GM10847 (cell line): ENCODE results near the gene P2RY11.
A peak's percentile ranks its signal among the peaks of the same experiment; 100 is the strongest.

ENCODE experiments used
- POLR2A ChIP-seq: IDR thresholded peaks from 2 replicates; pipeline ENCODE4 v1.6.1; 2011; ENCODE audit not compliant: insufficient read length; ENCODE audit errors: extremely low read depth

The P2RY11 gene

DNA sequence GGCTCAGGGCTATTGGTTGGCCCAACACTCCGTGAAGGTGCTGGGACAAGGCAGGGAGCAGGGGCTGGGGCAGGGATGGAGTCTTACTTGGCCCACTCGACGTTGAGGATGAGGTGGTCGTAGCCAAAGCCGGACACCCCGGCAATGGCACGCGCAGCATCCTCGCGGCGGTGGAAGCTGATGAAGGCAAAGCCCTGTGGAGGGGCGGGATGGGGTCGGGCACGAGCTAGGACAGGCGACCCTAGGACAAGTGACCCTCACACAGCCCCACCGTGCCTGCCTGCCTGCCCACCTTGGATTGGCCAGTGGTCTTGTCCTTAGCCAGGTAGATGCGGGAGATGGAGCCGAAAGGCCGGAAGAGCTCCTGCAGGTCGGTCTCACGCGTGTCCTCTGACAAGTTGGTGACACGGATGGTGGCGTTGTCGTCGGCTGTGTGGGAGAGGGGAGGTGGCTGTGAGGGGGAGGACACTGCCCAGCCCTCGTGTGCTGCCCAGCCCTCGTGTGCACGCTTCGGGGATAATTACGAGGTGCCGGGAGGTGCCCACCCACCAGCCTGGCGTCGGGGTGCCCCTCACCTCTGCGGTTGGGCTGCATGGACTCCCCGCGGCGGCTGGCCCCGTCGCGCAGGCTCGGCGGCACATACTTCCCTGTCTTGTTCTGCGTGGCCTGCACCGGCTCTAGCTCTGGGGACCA is 4.0 kb downstream of the P2RY11 start:
- peak; percentile 41 for TF ChIP-seq POLR2A

DNA sequence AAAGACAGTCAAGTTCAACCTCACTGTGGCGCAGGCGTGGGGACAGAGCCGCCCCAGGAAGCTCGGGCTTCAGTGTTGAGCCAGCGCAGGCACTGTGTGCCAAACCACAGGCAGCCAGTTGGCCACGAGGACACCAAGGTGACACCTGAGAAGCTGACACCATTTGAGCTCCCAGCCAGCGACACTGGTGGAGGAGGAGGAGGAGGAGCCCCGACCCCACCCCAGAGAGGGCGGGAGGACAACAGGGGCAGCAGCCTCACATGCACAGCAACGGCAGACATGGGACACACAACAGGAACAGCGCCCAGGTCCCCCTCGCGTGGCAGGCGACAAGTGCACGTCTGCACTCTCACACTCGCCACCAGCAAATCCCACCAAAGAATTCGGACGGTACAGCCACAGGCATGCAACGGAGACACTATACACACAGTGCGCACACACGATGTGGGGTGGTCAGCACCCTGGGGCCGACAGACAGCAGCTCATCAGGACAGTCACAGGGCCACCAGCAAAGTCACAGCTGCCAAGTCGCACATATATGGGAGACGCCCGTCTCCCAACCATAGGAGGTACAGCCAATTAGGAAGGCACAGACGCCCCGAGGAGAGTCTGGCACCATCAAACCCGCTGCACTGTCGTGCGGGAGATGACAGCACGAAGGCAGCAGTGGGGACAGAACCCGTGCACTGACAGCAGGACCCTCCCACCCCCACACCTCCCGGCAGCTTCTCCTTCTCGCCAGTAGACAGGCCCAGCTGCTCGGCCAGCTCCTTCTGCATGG is 4.8 kb downstream of the P2RY11 start:
- peak; percentile 4 for TF ChIP-seq POLR2A

DNA sequence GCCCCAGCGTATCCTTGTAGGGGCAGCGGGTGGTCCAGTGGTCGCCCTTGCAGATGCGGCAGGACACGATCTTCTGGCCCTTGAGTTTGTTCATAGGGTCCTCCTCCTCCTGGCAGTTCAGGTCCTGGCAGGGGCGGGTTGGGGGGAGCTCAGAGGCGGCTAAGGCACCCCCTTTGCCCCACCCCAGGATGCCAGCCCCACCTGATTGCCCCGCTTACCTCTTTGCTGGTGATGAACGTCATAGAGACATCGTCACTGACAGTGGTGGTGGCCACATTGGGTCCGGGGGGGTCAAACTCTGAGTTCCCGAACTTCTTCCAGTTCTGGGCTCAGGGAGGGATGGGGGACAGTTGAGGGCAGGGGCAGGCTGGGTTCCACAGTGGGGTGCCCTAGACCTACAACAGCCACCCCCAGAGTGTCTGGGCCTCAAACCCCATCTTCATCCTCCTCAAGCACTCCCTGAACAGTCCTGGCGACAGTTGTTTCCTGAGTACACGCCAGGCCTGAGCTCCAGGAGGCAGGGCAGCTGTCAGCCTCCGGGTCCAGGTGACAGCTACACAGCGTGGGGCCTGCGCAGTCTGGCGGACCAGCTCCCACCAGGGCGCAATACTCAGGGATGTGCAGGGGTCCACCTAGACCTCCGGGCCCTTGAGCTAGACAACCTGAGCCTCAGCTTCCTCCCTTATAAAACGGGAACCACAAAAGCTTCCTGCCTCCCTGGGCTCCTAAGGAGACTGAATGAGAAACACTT is 5.5 kb downstream of the P2RY11 start:
- peak; percentile 7 for TF ChIP-seq POLR2A

DNA sequence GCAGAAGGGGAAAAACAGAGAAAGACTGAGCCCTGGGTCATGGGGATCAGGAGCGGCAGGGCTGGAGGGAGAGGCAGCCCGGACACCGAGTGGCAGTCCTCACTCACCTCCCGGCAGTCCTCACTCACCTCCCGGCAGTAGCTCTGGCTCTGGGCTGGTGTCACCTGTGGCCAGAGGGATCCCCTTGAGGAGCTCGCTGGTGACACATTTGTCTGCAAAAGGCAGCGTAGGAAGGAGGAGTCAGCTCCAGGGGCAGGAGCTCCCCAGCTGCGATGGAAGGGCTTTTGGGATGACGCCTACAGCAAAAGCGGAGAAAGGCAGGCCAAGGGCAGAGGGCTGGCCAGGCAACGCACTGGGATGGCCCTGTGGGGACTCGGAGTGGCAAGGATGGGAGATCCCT is 7.5 kb downstream of the P2RY11 start:
- TF ChIP-seq POLR2A, result no peak

DNA sequence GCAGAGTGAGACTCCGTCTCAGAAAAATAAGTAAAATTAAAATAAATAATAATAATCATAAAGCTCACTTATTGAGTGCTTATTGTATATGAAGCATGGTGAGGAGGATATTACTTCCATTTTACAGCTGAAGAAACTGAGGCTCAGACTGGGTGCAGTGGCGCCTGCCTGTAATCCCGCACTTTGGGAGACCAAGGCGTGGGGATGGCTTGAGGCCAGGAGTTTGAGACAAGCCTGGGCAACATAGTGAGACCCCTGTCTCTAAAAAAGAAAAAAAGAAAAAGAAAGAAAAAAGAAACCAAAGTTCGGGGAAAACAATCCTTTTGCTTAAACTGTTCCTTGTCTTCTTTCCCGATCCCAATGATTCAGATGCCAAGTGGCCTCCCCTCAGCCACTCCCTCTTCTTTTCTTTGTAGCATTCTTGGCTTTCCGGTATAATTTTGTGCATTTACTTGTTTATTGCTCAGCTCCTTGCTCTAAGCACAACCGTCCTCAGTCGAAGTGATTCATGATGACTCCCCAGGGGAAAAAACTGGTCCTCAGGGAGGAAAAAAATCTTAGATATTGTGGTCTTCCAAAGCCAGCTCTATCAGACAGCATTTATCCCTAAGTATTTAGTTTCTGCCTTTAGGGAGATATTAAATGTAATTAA is 9.2 kb downstream of the P2RY11 start:
- TF ChIP-seq POLR2A, result no peak

DNA sequence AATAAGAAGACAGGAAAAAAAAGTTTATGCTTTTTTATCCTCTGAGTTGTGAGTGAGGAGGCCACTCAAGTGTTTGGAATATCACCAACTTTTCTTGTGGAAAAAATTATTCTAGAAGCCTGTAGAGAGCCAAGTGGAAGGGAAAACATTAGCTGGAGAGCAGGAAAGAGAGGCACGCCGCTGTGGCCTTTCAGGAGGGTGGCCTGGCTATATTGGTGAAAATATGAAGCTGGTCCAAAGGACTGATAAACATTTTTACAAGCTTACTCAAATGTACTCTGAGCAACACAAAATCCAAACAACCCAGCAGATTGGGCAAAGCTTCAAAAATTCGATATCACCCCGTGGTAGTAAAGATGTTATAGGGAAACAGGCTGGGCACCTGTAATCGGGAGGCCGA is 10.6 kb downstream of the P2RY11 start:
- TF ChIP-seq POLR2A, result no peak

DNA sequence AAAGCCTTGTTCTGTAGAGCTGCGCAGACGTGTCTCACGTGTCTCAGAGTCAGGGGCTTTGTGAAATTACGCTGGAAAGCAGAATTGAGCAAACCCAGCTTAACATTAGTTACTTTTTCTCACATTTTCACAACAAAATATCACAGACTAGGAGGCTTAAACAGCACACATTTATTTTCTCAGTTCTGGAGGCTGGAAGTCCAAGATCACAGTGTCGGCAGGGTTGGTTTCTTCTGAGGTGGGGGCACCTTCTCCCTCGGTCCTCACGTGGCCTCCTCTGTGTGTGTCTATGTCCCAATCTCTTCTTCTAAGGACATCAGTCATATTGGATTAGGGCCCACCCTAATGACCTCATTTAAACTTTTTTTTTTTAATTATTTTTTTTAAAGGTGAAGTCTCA is 12.9 kb downstream of the P2RY11 start:
- TF ChIP-seq POLR2A, result no peak

DNA sequence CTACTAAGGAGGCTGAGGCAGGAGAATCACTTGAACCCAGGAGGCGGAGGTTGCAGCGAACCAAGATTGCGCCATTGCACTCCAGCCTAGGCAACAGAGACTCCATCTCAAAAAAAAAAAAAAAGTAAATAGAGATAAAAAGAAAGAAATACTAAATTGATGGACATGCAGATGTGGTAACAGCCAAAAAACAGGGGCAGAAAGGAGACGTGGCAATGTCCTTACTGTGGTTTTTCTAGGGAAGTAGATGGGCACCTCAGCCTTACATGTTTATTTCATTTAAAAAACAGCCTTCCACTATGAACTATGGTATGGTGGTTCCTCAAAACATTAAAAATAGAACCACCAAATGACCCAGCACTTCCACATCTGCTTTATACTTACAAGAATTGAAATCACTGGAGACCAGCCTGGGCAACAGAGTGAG is 14.7 kb downstream of the P2RY11 start:
- TF ChIP-seq POLR2A, result no peak

DNA sequence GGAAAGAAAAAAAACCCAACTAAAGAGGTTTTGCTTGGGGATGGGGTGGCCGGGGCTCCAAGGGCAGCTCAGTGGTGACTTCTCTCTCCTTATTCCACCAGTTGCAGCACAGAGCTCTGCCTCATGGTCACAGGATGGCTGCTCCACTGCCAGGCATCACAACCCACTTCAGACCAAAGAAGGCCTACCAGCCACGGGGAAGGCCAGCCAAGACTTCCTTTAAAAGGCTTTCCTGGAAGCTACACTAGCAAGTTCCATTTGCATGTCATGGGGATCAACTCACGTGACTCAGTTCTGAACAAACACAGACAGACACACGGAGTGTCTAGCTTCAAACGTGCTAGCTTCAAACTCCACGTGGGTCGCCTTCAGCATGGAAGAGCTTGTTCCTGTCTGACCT is 21.4 kb downstream of the P2RY11 start:
- TF ChIP-seq POLR2A, result no peak

DNA sequence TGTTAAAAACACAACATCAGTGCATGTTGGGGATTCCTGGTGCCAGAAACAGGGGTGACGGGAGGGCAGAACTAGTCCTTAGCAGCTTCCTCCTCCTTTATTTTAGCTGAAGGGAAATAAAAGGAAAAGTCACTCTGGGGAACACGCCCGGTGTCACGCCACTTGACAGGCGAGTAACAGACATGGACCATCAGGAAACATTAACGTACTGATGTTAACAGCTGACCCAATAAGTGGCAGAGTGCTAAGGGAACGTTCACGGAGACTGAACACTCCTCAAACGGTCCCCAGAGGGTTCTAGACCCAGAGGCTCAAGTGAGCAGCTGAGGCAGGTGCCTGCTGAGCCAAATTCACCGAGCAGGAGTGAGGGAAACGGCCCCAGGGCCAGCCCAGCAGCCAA is 22.1 kb downstream of the P2RY11 start:
- TF ChIP-seq POLR2A, result no peak

DNA sequence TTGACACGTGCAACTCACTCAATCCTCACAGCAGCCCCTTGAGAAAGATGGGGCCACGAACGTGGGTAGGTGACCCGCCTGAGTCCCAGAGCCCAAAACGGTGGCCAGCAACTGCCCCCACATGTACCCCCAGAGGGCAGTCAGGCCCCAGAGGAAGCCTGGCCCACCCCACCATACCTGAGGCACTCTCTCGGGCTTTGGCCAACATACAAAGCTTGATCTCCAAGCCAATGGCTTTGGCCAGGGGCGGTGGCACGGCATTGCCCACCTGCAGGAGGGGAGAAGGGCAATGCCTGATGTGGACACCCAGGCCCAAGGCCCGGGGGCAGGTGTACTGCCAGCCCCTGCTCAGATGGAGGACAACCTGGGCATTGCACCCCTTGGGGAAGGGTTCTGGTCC is 22.5 kb downstream of the P2RY11 start:
- TF ChIP-seq POLR2A, result no peak

DNA sequence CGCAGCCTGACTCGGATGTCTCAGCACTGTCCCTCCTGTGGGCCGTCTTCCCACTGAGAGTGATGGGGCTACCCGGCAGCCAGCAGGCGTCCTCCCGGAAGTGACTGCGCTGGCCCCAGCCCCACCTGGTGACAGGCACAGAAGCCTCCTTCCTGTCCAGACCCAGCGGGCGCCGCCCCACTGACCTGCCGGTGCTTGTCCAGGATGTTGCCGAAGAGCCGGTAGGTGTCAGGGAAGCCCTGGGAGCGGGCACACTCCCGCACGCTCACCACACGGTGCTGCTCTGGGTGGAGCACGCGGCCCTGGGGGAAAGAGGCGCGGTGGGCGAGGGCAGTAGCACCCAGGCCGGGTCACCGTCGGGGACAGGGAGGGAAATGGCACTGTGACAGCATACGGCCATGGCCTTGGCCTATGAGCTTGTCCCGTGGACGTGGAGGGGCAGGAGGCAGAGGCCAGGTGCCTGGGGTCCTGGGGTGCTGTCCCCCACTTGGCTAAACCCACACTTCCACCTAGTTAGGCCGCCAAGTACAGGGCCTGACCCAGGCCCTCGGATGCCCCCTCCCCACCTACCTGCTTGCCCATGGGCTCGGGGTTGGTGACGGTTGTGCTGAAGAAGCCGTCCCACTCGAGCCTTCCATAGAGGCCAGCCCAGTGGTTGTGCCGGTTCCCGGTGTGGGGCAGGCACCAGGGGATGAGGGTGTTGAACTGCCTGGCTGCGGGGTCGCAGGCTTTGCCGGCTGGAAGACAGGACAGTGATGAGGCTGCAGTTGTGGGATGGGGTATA is 24.2 kb downstream of the P2RY11 start:
- no peak for TF ChIP-seq POLR2A

DNA sequence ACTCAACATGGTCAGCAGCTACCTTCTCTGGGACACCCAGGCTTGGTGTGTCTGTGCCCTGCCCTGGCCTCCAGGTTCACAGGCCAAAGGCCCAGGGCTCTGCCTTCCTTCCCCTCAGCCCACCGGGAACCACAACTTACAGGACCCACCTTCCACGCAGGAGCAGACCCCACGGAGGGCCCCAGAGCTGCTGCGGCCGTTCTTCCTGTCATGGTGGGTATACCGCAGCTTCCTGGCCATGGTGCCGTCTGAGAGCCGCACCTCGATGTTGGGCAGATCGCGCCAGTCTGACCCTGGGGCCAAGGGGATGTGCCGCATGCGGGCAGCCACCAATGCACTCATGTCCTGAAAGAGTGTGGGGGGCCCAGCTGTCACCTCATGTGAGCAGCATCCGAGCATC is 25.4 kb downstream of the P2RY11 start:
- no peak for TF ChIP-seq POLR2A

DNA sequence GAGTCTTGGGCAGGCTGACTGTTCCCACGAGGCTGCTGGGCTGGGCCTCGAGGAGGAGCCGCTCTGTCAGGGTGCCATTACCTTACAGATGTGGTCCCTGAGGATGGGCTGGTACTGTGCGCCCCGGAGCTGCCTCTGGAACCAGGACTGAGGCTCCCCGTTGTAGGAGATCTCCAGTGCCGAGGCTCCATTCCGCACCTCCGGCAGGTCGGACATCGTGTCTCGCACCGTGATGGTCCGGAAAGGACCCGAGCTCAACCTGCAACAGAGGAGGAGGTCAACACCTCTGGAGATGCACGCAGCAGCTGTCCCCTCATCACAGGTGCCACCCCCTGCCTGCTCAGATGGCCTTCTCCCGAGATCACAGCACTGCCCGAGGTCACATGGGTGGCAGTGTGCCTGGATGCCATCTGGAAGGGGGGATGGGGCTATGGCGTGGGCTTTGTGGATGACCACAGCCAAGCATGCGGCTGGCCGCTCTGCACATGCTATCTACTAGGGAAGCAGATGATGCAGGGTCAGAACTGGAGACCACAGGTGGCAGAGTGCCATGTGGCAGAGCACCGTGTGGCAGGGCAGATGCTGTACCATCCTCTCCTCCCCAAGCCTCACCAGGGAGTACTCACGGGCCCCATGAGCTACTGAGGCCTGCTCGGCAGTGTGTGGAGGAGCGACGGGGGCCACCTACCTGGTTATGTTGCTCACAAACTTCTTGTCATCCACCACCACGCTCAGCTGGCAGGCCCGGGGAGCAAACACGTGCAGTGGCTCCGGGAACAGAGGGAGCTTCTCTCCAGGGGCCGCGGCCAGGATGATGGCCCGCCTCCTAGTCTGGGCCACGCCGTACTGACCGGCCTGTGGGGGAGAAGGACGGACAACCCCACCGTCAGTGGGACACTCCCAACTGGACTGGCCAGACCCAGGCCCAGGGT is 26.5 kb downstream of the P2RY11 start:
- no peak for TF ChIP-seq POLR2A
